DOHH2 (cell line): ENCODE data around the gene LRRC8D.

Experiments used
- CTCF ChIP-seq: fragments of 200-600 bp; sonication (generic); IDR thresholded peaks from one replicate; pipeline ENCODE4 v1.5.1; 2014; ENCODE audit warnings: antibody characterized with exemption, mild to moderate bottlenecking, low read depth, low read length; ENCODE audit not compliant: poor library complexity, severe bottlenecking
- EZH2phosphoT487 ChIP-seq: fragments of 200-600 bp; sonication (generic); IDR thresholded peaks from 2 replicates; pipeline ENCODE4 v1.6.1; 2017; ENCODE audit warnings: borderline replicate concordance, mild to moderate bottlenecking, antibody characterized with exemption, low read length, moderate library complexity, mixed read lengths

- no peak for TF ChIP-seq CTCF
- TF ChIP-seq EZH2phosphoT487: no peak
Observed at GRCh38 chr1:89823679-89824292, 3.0 kb downstream of the LRRC8D start.
